SKM-1 treated with dmso at 0.1 percent for 144 hours (cell line): ENCODE results near the gene ADGRV1.
A peak's percentile ranks its signal among the peaks of the same experiment; 100 is the strongest.

Experiments used
- DNase-seq: peaks from one replicate; lab custom pipeline; 2025; ENCODE audit not compliant: unreplicated experiment; lab: John Stamatoyannopoulos, UW

The ADGRV1 gene

GRCh38 chr5:91144491-91145332 is 586.1 kb downstream of the ADGRV1 start:
- no peak for DNase-seq

GRCh38 chr5:91145333-91145620 is 586.7 kb downstream of the ADGRV1 start:
- no peak for DNase-seq

GRCh38 chr5:91146230-91146629 is 587.6 kb downstream of the ADGRV1 start:
- peak; percentile 71 for DNase-seq

- peak; percentile 65 for DNase-seq
Measured at GRCh38 chr5:91146905-91147600, 588.5 kb downstream of the ADGRV1 start.

- no peak for DNase-seq
Measured at GRCh38 chr5:91150234-91150633, 591.6 kb downstream of the ADGRV1 start.

- no peak for DNase-seq
Measured at GRCh38 chr5:91150636-91151035, 592.0 kb downstream of the ADGRV1 start.

GRCh38 chr5:91151947-91152346 is 593.4 kb downstream of the ADGRV1 start:
- no peak for DNase-seq

GRCh38 chr5:91154338-91154737 is 595.7 kb downstream of the ADGRV1 start:
- no peak for DNase-seq

- DNase-seq: no peak
Measured at GRCh38 chr5:91155274-91155673, 596.7 kb downstream of the ADGRV1 start.

GRCh38 chr5:91156242-91156641 is 597.6 kb downstream of the ADGRV1 start:
- DNase-seq: no peak

- no peak for DNase-seq
Measured at GRCh38 chr5:91158011-91158410, 599.4 kb downstream of the ADGRV1 start.

- DNase-seq: no peak
Measured at GRCh38 chr5:91159647-91160046, 601.0 kb downstream of the ADGRV1 start.

- no peak for DNase-seq
Measured at GRCh38 chr5:91160714-91161285, 602.2 kb downstream of the ADGRV1 start.

GRCh38 chr5:91162534-91163381 is 604.2 kb downstream of the ADGRV1 start:
- DNase-seq: peak; percentile 90

GRCh38 chr5:91164424-91164823 is 605.8 kb downstream of the ADGRV1 start:
- no peak for DNase-seq

- DNase-seq: no peak
Measured at GRCh38 chr5:91166059-91166807, 607.6 kb downstream of the ADGRV1 start.

GRCh38 chr5:91168859-91169258 is 610.3 kb downstream of the ADGRV1 start:
- no peak for DNase-seq

- peak; percentile 33 for DNase-seq
Measured at GRCh38 chr5:91170266-91170665, 611.7 kb downstream of the ADGRV1 start.

- no peak for DNase-seq
Measured at GRCh38 chr5:91171322-91171721, 612.7 kb downstream of the ADGRV1 start.

- DNase-seq: no peak
Measured at GRCh38 chr5:91174396-91174795, 615.8 kb downstream of the ADGRV1 start.

- no peak for DNase-seq
Measured at GRCh38 chr5:91175708-91176107, 617.1 kb downstream of the ADGRV1 start.
